HG02623 (cell line): ENCODE results near the gene CTIF.

Experiments used
- ATAC-seq: cut with Tn5 transposase; IDR thresholded peaks from one replicate; pipeline ENCODE4 v1.9.1; 2021; ENCODE audit warnings: moderate library complexity; ENCODE audit not compliant: unreplicated experiment

The CTIF gene

DNA sequence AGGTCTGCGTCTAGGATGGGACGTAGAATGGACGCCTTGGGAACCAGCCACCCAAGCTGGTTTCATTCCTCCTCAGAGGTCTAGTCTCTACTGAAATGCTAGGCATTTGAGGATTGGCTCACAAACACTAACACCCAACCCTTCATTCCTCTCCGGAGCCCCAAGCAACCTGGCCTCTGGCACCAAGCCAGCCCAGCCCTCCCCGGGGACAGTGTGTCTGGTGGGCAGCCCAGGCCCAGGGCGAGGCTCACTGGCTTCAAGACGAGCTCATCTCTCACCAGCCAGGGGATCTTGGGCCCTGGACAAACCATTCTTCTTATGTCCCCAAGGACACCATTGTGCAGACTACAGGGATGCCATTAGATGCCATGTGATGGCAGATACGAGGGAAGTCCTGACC is 182.5 kb downstream of the CTIF start:
- no peak for ATAC-seq

DNA sequence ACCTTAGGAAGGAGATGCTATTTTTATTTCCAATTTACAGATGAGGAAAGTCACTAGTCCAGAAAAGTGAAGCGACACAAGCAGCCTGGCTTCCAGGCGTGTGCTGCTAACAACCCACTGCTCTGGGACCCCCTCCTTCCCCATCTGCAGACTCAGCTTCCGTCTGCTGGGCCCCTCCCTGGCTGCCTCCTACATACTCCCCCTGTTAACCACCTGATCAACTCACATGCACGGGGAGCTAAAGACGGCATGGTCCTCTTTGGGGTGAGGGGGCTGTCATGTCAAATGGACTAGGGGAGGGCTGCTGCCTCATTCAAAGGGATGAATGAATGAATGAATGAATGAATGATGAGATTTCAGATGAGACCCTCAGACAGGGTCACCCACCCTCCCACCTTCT is 184.2 kb downstream of the CTIF start:
- no peak for ATAC-seq

GRCh38 chr18:48723837-48724236 is 185.0 kb downstream of the CTIF start:
- no peak for ATAC-seq

DNA sequence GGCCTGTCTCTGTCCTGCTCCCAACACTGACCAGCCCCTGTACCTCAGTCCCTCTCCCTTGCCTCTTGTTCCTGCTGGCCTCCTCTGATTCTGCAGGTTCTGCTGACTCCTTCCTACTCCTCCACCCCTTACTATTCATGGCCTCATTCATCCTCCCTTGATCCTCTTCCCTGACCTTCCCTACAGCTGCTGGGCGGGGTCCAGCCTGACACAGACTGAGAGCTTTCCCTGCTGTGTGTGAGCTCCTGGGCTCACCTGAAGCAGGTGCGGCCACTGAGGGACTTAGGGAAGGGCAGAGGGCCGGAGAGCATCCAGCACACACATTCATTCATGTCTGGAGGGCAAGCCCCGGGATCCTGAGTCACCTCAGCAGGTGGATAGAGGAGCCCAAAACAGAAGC is 185.6 kb downstream of the CTIF start:
- no peak for ATAC-seq

DNA sequence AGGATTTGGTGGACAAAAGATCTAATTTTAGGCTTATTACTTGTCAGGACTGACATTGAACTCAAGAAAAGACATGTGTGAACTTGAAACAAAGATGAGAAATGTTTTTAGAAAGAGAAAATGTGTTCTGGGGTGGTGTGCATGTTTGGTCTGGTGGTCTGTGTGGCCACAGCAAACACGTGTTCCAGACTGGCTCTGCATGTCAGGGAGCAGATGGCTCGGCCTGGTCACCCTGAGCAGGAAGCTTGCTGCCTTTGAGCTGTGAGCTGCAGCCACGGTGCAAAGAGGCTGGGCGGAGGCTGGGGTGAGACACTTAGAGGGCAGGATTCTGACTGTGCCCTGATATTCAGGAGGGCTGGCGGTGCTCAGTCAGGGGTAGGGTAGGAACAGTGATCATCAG is 186.1 kb downstream of the CTIF start:
- no peak for ATAC-seq

- ATAC-seq = no peak
These were observed 186.7 kb downstream of the CTIF start for GRCh38 chr18:48725562-48725961.

DNA sequence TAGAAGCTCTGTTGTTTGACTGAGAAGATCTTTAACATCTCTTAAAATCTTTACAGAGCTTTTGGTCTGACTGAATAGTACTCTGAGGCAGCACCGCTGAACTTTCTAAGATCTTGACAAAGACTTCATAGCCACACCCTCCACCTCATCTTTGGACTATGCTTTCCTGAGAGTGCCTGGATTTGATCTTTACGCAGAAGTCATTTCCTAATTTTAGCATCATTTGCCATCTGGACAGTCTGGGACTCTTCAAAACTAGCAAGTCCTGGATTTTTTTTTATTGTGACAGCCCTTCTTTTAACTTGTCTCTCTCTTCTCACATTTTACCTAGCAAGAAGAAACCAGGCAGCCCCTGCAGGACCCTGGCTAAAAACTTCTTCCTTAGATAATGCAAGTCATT is 188.8 kb downstream of the CTIF start:
- no peak for ATAC-seq

DNA sequence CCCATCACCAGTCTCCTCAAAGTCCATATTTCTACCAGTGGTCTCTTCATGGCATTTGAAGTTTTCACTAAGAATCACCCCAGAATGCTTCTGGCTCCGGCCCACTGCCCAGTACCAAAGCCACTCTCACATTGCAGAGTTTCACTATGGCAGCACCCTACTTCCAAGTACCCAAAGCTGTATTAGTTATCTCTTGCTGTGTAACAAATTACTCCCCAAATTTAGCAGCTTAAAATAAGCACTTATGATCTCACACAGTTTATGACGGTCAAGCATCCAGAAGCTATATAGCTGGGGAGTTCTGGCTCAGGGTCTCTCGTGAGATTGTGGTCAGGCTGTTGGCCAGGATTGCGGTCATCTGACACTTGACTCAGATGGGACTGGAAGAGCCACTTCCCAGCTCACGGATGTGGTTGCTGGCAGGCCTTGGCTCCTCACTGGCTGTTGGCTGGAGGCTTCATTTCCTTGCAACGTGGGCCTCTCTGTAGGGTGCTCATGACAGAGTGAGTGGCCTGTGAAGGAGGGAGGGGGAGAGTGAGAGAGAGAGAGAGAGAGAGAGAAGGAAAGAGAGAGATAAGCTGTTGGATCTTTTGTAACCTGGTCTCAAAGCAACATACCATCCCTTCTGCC is 189.5 kb downstream of the CTIF start:
- no peak for ATAC-seq

GRCh38 chr18:48729404-48729803 is 190.6 kb downstream of the CTIF start:
- ATAC-seq = no peak

- ATAC-seq = no peak
These were observed 191.2 kb downstream of the CTIF start for GRCh38 chr18:48730010-48730409.

GRCh38 chr18:48732767-48733424 is 194.1 kb downstream of the CTIF start:
- no peak for ATAC-seq

DNA sequence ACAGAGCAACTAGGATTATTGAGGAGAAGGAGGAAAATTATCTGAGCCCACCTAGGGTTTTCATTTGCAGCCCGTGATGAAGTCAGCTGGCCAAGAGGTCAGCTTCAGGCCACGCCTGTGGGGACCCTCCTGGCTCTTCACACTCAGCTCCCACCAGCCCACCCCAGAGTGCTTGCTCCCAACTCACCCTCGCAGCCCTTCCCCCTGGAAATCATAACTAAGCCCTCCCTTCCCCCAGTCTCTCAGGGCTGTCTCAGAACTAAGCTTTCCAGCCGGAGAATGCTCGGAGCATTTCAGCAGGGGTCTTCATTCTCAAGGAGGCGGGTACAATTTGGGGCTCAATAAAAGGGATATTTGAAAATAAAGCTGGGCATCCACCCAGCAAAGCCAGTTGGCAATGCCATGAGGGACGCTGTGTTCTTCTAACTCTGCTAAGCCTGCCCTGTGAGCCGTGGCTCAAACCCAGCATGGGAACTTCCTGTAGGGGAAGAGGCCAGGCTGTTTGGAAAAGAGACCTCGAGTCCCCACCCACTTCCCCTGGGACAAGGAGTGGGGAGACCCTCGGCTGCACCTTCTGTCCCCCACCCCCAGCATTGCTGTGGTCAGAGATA is 194.9 kb downstream of the CTIF start:
- no peak for ATAC-seq

GRCh38 chr18:48734460-48734859 is 195.6 kb downstream of the CTIF start:
- no peak for ATAC-seq

DNA sequence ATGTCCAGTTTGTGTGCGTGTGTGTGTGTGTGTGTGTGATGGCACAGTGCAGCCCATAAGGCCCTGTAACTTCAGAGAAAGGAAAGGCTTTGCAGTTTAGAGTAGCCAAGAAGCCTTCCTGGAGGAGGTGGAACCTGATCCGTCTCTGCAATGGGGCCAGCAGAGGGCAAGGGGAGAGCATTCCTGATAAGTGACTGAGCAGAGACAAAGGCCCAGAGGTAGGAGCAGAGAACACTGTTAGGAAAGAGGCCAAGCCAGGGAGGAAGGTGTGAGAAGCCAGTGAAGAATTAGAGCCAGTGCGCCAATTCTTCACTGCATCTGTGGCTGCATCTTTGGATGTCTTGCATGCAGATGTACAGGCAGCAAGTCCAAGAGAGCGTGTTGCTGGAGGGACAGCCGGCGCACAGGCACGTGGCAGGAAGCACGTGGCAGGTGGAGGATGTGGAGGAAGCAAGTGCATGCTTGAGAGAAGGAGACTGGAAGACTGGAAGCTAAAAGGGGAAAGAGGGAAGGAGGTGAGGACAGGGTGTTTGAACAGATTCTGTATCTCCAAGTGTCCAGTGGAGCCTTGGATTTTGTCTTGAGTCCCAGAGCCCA is 196.3 kb downstream of the CTIF start:
- no peak for ATAC-seq

GRCh38 chr18:48735681-48736255 is 196.9 kb downstream of the CTIF start:
- ATAC-seq = no peak

GRCh38 chr18:48736321-48737260 is 197.8 kb downstream of the CTIF start:
- no peak for ATAC-seq

- ATAC-seq = no peak
These were observed 200.6 kb downstream of the CTIF start for GRCh38 chr18:48739266-48740067.

DNA sequence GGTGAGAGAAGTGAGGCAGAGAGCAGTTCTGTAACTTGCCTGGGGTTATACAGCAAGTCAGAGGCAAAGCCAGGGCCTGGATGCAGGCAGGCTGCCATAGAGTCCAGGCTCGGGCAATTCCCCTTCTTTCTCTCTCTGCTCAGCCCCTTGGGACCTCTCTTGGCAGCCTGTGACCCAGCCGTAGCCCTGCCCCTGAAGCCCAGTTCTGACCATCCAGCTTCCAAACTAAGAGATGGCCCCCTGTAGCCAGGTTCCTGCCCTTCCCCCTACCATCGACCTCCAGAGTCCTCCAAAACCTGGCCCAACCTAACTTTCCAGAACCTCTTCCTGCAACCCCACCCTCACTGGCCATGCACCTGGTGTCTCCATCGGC is 201.2 kb downstream of the CTIF start:
- no peak for ATAC-seq

- ATAC-seq = no peak
These were observed 202.1 kb downstream of the CTIF start for GRCh38 chr18:48740851-48741485.
